G401.6 (cell line): ENCODE results near the gene HOXC10.
A peak's percentile ranks its signal among the peaks of the same experiment; 100 is the strongest.

Experiments used
- FAIRE-seq: peaks from 2 replicates; lab custom pipeline; 2012; peaks lifted over from hg19 to GRCh38; lab: Jason Lieb, UNC

HOXC10 gene

GRCh38 chr12:53992377-53992889, 7.5 kb downstream of the HOXC10 start:
- FAIRE-seq, result no peak

GRCh38 chr12:53993162-53994008, 8.4 kb downstream of the HOXC10 start:
- no peak for FAIRE-seq

- no peak for FAIRE-seq
Measured at GRCh38 chr12:53994009-53994263, 9.0 kb downstream of the HOXC10 start.

- FAIRE-seq, result no peak
Measured at GRCh38 chr12:53994264-53995001, 9.5 kb downstream of the HOXC10 start.

GRCh38 chr12:53995002-53995377, 10.0 kb downstream of the HOXC10 start:
- no peak for FAIRE-seq

GRCh38 chr12:53995378-53996239, 10.7 kb downstream of the HOXC10 start:
- FAIRE-seq, result peak; percentile 73

- FAIRE-seq, result no peak
Measured at GRCh38 chr12:53996240-53997203, 11.6 kb downstream of the HOXC10 start.

- peak; percentile 11 for FAIRE-seq
Measured at GRCh38 chr12:53997204-53998109, 12.5 kb downstream of the HOXC10 start.

GRCh38 chr12:53998110-53998899, 13.4 kb downstream of the HOXC10 start:
- FAIRE-seq, result no peak

GRCh38 chr12:53998900-53999236, 13.9 kb downstream of the HOXC10 start:
- no peak for FAIRE-seq

- peak; percentile 84 for FAIRE-seq
Measured at GRCh38 chr12:53999559-54000115, 14.7 kb downstream of the HOXC10 start.

GRCh38 chr12:54000116-54001114, 15.5 kb downstream of the HOXC10 start, which contains the start of gene HOXC9:
Gene HOXC9 (plus strand): TSS chr12:54000161. CDS start chr12:54000189, 28 bp downstream.
- no peak for FAIRE-seq

- no peak for FAIRE-seq
Measured at GRCh38 chr12:54001283-54002187, 16.6 kb downstream of the HOXC10 start.

GRCh38 chr12:54002278-54002914, 17.4 kb downstream of the HOXC10 start:
- peak; percentile 88 for FAIRE-seq

GRCh38 chr12:54002915-54003389, 18.0 kb downstream of the HOXC10 start:
- peak; percentile 53 for FAIRE-seq

GRCh38 chr12:54003625-54004024, 18.7 kb downstream of the HOXC10 start:
- no peak for FAIRE-seq
